ENCODE measurements around the gene ABHD16A. TPM values are rescaled to one million over a fixed set of nuclear protein-coding genes. Genes with fewer than 3 reads are reported as not detected.

The ABHD16A gene
- total RNA-seq, 1 donor from 2014 or later: 120 TPM

GRCh38 chr6:31663126-31663960, 39.8 kb downstream of the ABHD16A start:
- Mint-ChIP-seq H3K27ac (ENCODE audit: unreplicated experiment) (peak overlapping the region; percentile 99), H3K27me3 (ENCODE audit: unreplicated experiment) (peaks cover 16% of the 10 kb centered on the region), H3K4me1 (ENCODE audit: low read depth, unreplicated experiment) (peaks cover 26% of the 10 kb centered on the region), H3K9me3 (ENCODE audit: unreplicated experiment) (peaks cover 11% of the 10 kb centered on the region), H3K36me3 (ENCODE audit: unreplicated experiment) (no peaks in the 10 kb centered on the region), H3K4me3 (ENCODE audit: unreplicated experiment) (peak overlapping the region; percentile 97)
- no peak for DNase-seq
- no peak for TF ChIP-seq CTCF (IDR thresholded peaks at IDR 0.05; ENCODE audit: partially characterized antibody, unreplicated experiment)

GRCh38 chr6:31662124-31662723, 40.9 kb downstream of the ABHD16A start:
- H3K27me3 Mint-ChIP-seq (ENCODE audit: unreplicated experiment): peaks cover 18% of the 10 kb centered on the region
- TF ChIP-seq CTCF (IDR thresholded peaks at IDR 0.05; ENCODE audit: partially characterized antibody, unreplicated experiment): no peak
- H3K4me1 Mint-ChIP-seq (ENCODE audit: low read depth, unreplicated experiment): peaks cover 30% of the 10 kb centered on the region
- peak overlapping the region; percentile 79 for H3K4me3 Mint-ChIP-seq (ENCODE audit: unreplicated experiment)
- no peaks in the 10 kb centered on the region for H3K36me3 Mint-ChIP-seq (ENCODE audit: unreplicated experiment)
- H3K9me3 Mint-ChIP-seq (ENCODE audit: unreplicated experiment): peaks cover 11% of the 10 kb centered on the region
- no peak for DNase-seq
- H3K27ac Mint-ChIP-seq (ENCODE audit: unreplicated experiment): peak overlapping the region; percentile 79

- DNase-seq: no peak
- TF ChIP-seq CTCF (IDR thresholded peaks at IDR 0.05; ENCODE audit: partially characterized antibody, unreplicated experiment): no peak
- H3K4me1 Mint-ChIP-seq (ENCODE audit: low read depth, unreplicated experiment): peaks cover 28% of the 10 kb centered on the region
- H3K27ac Mint-ChIP-seq (ENCODE audit: unreplicated experiment): peak overlapping the region; percentile 50
- peak overlapping the region; percentile 83 for H3K4me3 Mint-ChIP-seq (ENCODE audit: unreplicated experiment)
- no peaks in the 10 kb centered on the region for H3K36me3 Mint-ChIP-seq (ENCODE audit: unreplicated experiment)
- peaks cover 19% of the 10 kb centered on the region for H3K27me3 Mint-ChIP-seq (ENCODE audit: unreplicated experiment)
- H3K9me3 Mint-ChIP-seq (ENCODE audit: unreplicated experiment): peaks cover 11% of the 10 kb centered on the region
These were observed 41.6 kb downstream of the ABHD16A start for GRCh38 chr6:31661262-31662123.

- Mint-ChIP-seq H3K27ac (ENCODE audit: unreplicated experiment) (peak within 1 kb of the TSS; percentile 92), H3K9me3 (ENCODE audit: unreplicated experiment) (peaks cover 9% of the 10 kb centered on the region), H3K4me3 (ENCODE audit: unreplicated experiment) (peak within 1 kb of the TSS; percentile 93), H3K36me3 (ENCODE audit: unreplicated experiment) (peaks cover 2% of the 10 kb centered on the region), H3K4me1 (ENCODE audit: low read depth, unreplicated experiment) (peaks cover 29% of the 10 kb centered on the region), H3K27me3 (ENCODE audit: unreplicated experiment) (peaks cover 22% of the 10 kb centered on the region)
- TF ChIP-seq CTCF (IDR thresholded peaks at IDR 0.05; ENCODE audit: partially characterized antibody, unreplicated experiment): no peak
- DNase-seq: peak; percentile 86
These were observed 42.5 kb downstream of the ABHD16A start, which contains the start of gene C6orf47 for GRCh38 chr6:31660381-31661261. TSS of gene C6orf47 (minus strand) at chr6:31660778. CDS start at chr6:31659947, 831 bp downstream.

Data from glutamatergic neuron (in vitro differentiated cells).